GM21447 (cell line): Measurements from ENCODE around the gene MYH14.
"Not testable (repeated sequence)": the region's sequence is repeated elsewhere in the genome, so short reads cannot be mapped to it uniquely, and the experiment has no call there.

ENCODE experiments used
- ATAC-seq: cut with Tn5 transposase; IDR thresholded peaks from one replicate; pipeline ENCODE4 v1.9.1; 2021; ENCODE audit not compliant: unreplicated experiment

The MYH14 gene

DNA sequence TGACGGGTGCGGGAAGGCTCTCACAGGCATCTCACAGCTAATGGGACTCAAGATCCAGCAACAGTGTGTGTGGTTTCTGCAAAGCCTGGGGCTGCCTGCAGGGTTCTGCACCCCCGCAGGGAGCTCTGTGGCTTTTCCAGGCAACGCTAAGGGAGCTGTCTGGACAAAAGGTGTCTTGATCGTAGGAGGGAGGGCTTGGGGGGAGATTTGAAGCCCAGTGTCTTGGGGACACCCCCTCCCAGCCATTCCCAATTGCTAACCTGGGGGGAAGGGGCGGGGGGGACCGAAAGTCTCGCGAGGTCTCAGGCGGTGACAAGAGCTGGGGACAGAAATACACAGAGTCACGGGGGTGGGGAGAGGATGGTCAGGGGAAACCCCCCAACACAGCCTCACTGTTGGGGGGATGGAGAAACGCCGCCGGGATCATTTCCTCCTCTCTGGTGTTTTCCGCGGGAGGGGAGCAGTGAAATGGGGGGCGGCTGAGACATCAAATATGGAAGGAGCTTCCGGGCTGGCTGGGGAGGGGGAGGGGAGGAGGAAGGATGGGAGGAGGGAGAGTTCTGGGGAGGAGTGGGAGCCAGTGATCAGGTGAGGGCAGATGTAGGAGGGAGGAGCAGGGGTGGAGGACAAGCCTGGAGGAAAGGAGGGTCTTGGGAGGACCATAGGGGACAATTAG lies 112.5 kb downstream of the MYH14 start:
- ATAC-seq = no peak

DNA sequence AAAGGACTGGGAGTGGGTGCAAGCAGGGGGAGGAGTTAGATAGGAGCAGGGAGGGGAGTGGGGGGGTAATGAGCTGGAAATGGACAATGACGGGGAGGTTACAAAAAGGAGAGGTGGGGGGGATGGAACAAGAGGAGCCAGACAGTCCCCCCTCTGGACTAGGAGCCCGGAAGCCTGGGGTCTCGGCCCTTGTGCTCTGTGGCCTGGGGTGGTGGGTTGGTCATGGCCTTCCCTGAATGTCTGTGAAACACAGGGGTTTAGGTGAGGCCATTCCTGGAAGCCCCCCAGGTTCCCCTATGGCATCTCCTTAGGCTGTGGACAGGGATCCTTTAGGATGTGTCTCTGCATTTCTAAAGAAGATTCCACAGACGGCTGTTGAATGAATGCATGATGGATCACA lies 113.7 kb downstream of the MYH14 start:
- ATAC-seq = no peak

DNA sequence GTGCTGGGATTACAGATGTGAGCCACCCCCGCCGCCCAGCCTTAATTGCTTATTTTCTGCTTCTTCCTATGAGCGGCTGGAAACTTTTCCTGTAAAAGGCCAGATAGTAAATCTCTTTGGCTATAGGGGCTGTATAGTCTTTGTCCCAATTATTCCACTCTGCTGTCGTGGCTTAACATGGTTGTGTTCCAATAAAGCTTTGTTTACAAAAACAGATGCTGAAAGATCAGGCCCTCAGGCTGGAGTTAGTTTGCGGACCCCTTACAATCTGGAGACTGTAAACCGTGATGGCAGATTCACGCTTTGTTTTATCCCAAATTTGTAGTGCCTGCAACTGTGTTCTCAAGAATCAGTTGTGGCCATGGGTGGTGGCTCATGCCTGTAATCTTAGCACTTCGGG lies 115.0 kb downstream of the MYH14 start:
- ATAC-seq = no peak

DNA sequence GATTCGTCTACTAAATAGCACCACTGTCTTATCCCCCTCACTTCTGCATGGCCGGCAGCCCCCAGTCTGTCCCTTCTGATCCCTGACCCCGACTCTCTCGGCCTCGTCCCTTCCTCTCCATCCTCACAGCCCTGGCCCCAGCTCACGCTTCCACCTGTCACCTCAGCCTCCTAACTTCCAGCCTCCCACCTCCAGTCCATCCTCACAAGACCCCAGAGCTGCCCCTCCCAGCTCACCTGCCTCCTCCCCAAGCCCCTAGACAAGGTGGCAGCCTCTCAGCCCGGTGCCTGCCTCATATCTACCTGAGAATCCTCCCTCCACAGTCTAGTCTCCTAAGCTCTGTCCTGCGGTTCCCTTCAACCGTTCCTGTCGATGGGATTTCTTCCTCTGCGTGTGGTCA lies 115.7 kb downstream of the MYH14 start:
- no peak for ATAC-seq

DNA sequence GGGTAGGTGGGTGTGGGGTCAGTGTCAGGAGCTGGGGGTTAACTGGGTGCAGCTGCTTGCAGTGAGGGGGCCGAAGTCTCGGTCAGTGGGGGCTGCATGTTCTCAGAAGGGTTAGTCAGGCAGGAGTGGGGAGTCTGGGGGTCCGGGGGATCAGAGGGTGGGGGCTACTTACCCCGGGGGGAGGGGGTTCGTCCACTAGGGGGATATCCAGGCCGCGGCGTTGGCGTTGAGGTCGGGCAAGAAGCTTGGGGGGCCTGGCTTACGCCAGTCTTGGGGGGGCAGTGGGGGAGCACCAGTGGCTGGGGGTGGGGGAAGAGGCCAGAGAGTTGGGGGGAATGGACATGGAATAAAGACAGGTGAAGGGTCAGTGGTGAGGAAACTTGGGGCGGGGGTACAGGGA lies 116.6 kb downstream of the MYH14 start:
- ATAC-seq = no peak

DNA sequence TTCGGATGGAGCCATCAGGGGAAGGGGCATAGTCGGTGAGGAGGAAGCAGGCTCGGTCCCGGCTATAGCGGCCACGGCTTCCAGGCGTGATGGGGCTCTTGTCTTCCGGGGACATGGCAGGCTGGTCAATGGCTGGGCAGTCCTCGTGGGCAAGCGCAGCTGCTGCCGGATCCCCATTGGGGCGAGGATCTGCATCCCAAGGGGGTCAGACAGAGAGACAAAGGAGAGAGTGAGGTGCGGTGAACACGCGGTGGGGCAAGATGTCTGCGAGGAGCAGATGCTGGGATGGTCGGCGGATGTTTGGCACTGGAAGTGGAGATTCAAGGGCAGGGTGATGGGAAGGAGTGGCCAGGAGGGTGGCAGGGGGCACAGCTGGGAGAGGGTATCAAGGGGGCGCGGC lies 117.2 kb downstream of the MYH14 start:
- ATAC-seq = no peak

DNA sequence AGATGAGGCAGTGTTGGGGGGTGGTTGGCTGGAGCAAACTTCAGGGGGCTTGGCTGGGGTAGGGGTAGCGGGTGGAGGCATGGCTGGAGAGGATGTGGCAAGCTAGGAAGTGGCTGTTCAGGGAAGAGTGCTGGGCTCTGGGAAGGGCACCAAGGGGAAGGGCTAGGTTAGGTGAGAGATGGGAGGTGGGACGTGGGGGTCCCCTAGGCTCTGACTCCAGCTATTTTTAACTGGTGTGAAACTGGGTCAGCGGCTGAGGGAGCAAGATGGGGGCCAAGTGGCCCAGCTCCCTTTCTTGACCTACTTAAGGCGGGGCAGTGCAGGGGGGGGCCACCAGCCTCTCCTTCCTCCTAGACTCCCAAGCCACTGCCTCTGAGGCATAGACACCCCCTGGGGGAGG lies 118.4 kb downstream of the MYH14 start:
- no peak for ATAC-seq

DNA sequence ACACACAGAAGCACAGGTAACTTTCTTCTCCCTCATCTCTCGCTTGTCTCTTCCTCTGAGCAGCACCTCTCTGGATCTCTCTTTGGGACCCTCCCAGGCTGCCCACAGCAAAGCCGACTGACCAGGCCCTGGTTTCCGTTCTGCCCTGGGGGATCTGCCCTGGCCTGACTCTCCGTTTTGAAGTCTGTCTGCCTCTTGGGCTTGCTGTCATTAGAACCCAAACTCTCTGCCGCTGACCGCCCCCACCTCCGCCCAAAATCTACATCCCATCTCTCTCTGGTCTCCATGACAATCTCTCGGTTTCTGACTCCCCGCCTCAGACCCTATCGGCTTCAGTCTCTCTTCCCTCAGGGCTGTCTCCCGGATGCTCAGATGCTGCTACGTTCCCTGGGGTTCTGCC lies 118.8 kb downstream of the MYH14 start:
- ATAC-seq = no peak

DNA sequence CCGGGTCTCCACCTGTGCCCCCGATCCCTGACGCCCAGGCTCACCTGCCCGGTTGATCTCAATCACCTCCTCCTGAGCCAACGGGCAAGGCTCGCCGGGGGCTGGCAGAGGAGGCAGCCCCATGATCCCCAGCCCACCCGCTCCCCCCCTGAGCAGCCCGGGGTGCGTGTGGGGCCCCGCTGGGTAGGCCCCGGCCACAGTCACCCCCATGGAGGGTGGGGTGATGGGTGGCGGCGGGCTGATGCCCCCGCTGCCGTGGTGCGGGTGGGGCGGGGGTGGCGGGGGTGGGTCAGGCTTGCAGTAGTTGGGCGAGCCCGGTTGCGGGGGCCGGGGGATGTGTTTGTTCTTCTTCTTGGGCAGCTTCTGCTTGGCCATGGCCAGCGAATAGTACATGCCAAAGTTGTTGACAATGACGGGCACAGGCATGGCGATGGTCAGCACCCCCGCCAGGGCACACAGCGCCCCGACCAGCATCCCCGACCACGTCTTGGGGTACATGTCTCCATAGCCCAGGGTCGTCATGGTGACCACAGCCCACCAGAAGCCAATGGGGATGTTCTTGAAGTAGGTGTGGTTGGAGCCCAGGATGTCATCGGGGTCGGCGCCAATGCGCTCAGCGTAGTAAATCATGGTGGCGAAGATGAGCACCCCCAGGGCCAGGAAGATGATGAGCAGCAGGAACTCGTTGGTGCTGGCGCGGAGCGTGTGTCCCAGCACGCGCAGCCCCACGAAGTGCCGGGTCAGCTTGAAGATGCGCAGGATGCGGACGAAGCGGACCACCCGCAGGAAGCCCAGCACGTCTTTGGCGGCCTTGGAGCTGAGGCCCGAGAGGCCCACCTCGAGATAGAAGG lies 119.7 kb downstream of the MYH14 start:
- ATAC-seq = no peak

DNA sequence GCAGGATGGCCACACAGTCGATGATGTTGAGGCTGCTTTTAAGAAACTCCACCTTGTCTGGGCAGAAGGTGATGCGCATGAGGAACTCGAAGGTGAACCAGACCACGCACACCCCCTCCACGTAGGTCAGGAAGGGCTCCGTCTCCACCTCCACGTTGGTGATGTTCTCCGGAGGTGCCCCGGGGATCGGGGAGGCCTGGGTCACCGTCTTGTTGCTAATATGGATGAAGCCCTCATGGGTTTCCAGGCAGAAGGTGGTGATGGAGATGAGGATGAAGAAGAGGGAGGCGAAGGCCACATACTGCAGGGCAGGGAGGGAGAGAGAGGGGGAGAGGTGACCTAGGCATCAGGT lies 120.3 kb downstream of the MYH14 start:
- ATAC-seq = no peak

DNA sequence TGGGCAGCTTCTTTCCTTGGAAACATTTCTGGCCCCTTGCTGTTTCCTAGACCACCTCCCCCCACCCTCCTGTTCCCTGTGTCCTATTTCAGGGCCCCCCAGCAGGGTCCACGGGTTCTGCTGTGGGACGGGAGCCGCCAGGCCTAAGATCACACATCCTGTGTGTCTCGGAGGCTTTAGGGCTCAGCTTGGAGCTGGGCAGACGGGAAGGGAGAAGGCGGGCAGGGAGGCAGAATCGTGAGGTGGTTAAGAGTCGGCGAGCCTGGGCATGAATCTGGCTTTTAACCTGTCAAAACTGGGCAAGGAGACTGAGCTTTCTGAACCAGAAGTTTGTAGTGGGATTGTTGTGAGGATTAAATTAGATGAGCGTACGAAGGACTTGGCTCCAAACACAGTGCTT lies 120.9 kb downstream of the MYH14 start:
- ATAC-seq = no peak

DNA sequence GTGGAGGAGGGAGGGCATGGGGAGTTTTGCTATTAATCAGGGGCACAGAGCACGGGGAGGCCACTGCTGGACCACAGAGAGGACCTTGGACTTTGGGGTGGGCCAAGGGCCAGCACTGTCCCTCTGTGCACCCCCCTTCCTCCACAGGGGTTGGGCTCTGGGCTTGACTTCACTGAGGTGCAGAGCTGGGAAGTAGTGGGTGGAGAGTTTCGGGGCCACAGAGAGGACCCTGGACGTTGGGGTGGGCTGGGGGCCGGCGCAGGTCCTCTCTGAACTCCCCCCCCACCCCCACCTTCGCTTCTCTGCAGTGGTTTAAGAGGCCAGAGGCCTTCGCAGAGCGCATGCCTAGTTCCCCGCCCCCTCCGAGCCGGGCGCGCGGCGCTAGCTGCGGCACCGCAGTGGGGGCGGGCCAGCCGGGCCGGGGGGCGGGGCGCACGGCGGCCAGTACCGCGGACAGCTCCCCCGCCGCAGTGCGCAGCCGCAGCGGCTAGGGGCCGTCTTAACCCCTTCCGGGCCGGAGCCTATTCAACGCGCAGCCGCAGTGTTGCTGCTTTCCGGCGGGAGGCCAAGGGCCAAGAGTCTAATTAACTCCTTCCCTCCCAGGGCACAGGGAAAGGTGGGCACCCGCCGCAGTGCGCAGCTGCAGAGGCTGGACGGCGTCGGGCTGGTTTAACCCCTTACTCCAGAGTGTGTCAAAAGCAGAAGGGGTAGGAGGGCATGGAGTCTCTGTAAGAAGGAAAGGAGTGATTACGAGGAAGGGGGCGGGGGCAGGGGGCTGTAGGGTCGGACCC lies 122.1 kb downstream of the MYH14 start:
- ATAC-seq = no peak

DNA sequence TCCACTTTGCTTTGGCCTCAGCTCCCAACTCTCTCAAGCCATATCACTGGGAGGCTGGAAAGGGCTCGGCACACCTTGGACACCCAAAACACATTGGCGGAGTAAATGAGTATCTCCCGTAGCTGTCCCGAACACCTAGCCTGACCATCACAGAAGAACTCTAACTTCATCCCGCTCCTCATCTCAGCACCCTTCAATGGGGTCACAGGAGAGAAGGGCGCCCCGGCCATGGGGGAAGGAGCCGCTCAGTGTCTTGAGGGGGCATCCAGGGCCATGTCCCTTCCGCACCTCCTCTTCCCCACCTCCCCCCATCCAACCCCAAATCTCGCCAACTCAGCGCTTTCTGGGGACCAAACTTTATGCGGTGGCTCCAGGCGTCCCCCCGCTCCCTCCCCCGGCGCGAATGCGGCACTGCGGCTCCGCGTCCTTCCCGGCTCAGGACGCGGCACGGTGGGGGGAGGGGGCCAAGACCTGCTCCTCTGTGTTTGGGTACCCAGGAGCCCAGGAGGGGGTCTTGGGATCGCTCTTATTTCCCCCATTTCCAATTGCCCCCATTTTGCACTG lies 122.8 kb downstream of the MYH14 start:
- no peak for ATAC-seq

DNA sequence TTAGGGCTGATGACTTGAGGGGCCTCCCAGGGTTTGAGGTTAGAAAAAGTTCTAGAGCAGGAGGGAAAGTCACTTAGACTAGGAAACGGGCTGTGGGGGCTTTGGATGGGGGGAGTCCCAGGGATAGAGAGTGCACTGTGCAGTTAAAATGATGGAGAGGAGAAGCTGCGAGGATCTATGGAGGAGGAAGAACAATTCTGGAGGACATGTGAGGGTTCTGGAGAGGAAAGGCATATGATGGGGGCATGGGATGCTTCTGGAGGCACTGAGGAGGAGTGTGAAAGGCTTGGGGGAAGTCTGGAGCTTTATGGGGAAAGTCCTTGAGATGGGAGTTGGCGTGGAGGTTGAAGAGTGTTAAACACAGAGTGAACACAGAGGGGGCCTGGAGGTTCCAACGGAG lies 123.6 kb downstream of the MYH14 start:
- ATAC-seq = no peak

DNA sequence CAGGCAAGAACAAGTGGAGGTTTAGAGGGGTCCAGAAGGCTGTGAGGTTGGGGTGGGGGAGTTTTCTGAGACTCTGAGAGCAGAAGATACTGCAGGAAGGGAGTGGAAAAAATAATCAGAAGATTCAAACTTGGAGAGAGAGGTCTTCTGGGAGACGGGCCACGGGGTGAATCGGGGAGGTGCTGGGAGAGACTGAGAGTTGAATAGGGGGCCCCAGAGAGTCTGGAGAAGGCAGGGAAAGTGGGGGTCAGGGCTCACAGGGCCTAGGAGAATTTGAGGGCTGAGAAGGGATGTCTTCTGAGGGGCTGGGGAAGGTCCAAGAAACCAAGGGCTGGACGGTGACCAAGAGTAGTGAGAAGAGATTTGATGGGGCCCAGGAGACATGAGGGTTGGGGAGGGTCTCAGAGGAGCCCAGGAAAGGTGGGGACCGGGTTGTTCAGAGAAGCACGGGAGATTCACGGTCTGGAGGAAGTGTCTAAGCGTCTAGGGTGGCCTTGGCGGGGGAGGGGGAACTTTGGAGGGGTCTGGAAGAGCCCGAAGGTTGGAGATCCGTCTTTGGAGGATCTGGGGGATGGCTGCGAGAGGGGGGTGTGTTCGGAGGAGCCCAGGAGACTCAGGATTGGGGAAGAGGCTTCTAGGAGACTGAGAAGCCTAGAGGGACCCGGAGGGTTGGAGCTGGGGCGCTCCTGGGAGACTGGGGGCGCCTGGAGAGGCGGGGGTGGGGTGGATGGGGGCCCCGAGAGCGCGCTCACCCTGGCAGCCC lies 124.2 kb downstream of the MYH14 start:
- ATAC-seq = no peak

DNA sequence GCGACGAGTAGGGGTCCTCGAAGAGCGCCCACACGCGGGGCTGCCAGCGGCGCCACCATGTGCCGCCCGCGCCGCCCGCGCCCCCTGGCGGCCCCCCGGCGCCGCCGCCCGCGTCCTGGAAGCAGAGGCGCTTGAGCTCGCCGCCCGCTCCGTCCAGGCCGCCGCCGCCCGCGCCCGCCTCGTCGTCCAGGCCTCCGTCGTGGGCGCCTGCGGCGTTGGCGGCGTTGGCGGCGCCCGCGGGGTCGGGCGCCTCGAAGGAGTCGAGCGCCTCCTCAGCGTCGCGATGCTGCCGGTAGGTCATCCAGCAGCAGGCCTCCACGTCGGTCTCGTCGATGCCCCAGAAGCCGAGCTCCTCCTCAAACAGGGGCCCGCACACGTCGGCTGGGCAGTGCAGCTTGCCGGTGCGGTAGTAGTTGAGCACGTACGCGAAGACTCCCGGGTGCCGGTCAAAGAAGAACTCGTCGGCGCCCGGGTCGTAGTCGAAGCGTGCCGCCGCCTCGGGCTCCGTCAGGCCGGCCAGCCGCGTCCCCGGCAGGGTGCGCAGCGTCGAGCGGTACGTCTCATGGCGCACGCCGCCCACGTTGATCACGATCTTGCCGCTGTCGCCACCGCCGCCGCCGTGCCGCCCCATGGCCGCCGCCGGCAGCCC lies 124.9 kb downstream of the MYH14 start:
- no peak for ATAC-seq

DNA sequence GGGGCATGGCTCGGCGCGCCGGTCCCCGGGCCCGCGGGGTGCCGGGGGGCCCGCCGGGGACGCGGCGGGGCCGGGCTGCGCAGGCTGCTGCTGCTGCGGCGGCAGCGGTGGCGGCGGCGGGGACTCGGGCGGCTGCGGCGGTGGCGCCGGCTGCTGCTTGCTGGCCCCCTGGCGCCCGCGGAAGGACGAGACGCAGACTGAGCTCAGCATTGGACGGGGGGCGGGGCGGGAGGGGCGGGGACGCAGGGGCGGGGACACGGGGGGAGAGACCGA lies 125.4 kb downstream of the MYH14 start:
- ATAC-seq = peak; percentile 2

DNA sequence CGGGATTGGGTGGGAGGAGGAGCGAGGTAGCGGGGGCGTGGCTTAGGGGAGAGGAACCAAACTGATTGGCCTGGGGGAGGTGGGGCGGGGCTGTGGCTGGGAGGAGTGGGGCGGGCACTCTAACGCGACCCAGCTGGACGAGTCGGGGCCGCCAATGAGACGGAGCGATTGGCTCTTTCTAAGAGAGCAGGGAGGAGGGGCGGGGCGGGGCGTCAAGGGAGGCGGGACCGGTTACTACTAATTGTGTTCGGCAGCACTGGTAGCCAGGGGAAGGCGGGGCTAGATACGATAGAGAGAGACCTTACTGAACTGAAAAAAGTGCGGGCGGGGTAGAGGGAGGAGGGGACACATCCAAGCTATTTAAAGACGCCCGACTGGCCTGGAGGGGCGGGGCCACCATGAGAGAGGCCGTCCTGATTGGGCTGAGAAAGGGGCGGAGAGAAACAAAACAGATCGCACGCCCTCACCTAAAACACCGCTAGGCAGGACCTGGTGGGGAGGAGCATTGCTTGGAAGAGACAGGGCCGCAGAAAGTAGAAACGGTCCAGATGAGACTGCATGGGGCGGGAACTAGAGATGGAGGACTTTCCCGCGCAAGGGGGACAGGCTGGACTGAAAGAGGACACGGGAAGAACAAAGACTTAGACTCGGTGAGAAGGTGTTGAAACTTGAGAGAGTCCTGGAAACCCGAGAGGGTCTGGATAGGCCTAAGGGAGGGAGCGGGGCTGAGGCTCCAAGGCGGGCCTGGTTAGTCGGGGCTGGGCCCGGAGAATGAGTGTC lies 125.9 kb downstream of the MYH14 start, which contains the start of gene KCNC3:
KCNC3 (minus strand) TSS at position 232 of the 780 bp plus-strand sequence. CDS start 295 bp downstream, outside the sequence.
- ATAC-seq = peak; percentile 60

DNA sequence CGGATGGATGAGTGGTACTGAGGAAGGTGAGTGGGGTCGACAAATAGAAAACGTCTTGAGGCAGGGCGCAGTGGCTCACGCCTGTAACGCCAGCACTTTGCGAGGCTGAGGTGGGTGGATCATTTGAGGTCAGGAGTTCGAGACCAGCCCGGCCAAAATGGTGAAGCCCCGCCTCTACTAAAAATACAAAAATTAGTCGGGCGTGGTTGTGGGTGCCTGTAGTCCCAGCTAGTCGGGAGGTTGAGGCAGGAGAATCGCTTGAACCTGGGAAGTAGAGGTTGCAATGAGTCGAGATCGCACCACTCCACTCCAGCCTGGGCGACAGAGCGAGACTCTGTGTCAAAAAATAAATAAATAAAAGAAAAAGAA lies 126.5 kb downstream of the MYH14 start:
- not testable (repeated sequence) for ATAC-seq
